A673 (cell line): ENCODE results near the gene TLE1. TPM values are rescaled to one million over a fixed set of nuclear protein-coding genes. Genes with fewer than 3 reads are reported as not detected.
A peak's percentile ranks its signal among the peaks of the same experiment; 100 is the strongest.

ENCODE experiments used
- BruUV-seq: library from RNA; stranded (reverse); fragments of 400-500 nt; replicated peaks from 2 replicates; lab custom pipeline; 2021; lab: Mats Ljungman, UMichigan
- CTCF ChIA-PET: fragments of 300-600 bp; sonication (Branson Sonifier 250); formaldehyde crosslinking; loops from one replicate; lab custom pipeline; 2022; ENCODE audit warnings: antibody characterized with exemption; lab: Charles Lee
- POLR2A ChIA-PET: fragments of 300-600 bp; sonication (Branson Sonifier 250); formaldehyde crosslinking; loops from one replicate; lab custom pipeline; 2022; ENCODE audit warnings: antibody characterized with exemption; ENCODE audit not compliant: low non-redundant PET; lab: Charles Lee
- DNase-seq: peaks from one replicate; pipeline ENCODE4 v3.0.0-alpha.2; 2015; ENCODE audit warnings: low spot score
- H3K27ac ChIP-seq: fragments of 200-600 bp; sonication (generic); 2 replicates; pipeline ENCODE4 v1.5.1; 2016; ENCODE audit warnings: mixed run types, low read depth, mild to moderate bottlenecking, mixed read lengths, antibody characterized with exemption, low read length; ENCODE audit not compliant: poor library complexity, severe bottlenecking
- H3K27me3 ChIP-seq: fragments of 200-600 bp; sonication (generic); replicated peaks from 2 replicates; pipeline ENCODE4 v1.6.1; 2017; ENCODE audit warnings: mixed run types, low read depth, mild to moderate bottlenecking, mixed read lengths, antibody characterized with exemption, low read length; ENCODE audit not compliant: insufficient read depth, poor library complexity
- H3K36me3 ChIP-seq: fragments of 200-600 bp; sonication (generic); 2 replicates; pipeline ENCODE4 v1.6.1; 2016; ENCODE audit warnings: mixed run types, mild to moderate bottlenecking, mixed read lengths, antibody characterized with exemption, low read length; ENCODE audit not compliant: insufficient read depth, poor library complexity, severe bottlenecking
- H3K4me1 ChIP-seq: fragments of 200-600 bp; sonication (generic); 2 replicates; pipeline ENCODE4 v1.6.1; 2017; ENCODE audit warnings: mixed run types, mild to moderate bottlenecking, mixed read lengths, antibody characterized with exemption, low read length; ENCODE audit not compliant: insufficient read depth, poor library complexity, severe bottlenecking
- H3K4me3 ChIP-seq: fragments of 200-600 bp; sonication (generic); 2 replicates; pipeline ENCODE4 v1.5.1; 2016; ENCODE audit warnings: low read depth, mixed run types, mild to moderate bottlenecking, mixed read lengths, low read length; ENCODE audit not compliant: poor library complexity, severe bottlenecking
- H3K9me3 ChIP-seq: fragments of 200-600 bp; sonication (generic); 2 replicates; pipeline ENCODE4 v1.6.1; 2016; ENCODE audit warnings: mixed run types, low read depth, mild to moderate bottlenecking, mixed read lengths, antibody characterized with exemption, low read length; ENCODE audit not compliant: poor library complexity, severe bottlenecking
- CTCF ChIP-seq: fragments of 300-800, 200-600 bp; sonication (generic); conservative IDR thresholded peaks from 2 replicates; pipeline ENCODE4 v1.5.1; 2017; ENCODE audit warnings: low read depth, mild to moderate bottlenecking, antibody characterized with exemption, low read length, moderate library complexity, mixed read lengths
- EZH2 ChIP-seq: fragments of 200-600 bp; sonication (generic); IDR thresholded peaks from 2 replicates; pipeline ENCODE4 v1.6.1; 2017; ENCODE audit warnings: borderline replicate concordance, low read depth, mild to moderate bottlenecking, mixed read lengths, antibody characterized with exemption, low read length; ENCODE audit not compliant: poor library complexity, severe bottlenecking
- intact Hi-C: fragments of 100-400 bp; cut with micrococcal nuclease; formaldehyde crosslinking; loops from one replicate; pipeline ENCODE4 v1.10.0; 2022; ENCODE audit not compliant: unreplicated experiment
- total RNA-seq: library from RNA; stranded (reverse); gene quantifications from 2 replicates; pipeline ENCODE4 v1.2.3, GENCODE V29; 2021

TLE1 gene
- total RNA-seq, 1 experiment from 2014 or later: 2.2 TPM

GRCh38 chr9:81535542-81536241 is 153.7 kb downstream of the TLE1 start:
- CTCF ChIA-PET: no interaction called here
- H3K27ac ChIP-seq: no peak overlapping the region
- no TSS peak for BruUV-seq
- no peaks in the 10 kb centered on the region for H3K9me3 ChIP-seq
- no peaks in the 10 kb centered on the region for H3K4me1 ChIP-seq
- TF ChIP-seq EZH2: no peak
- TF ChIP-seq CTCF: no peak
- peaks cover 14% of the 10 kb centered on the region for H3K27me3 ChIP-seq
- POLR2A ChIA-PET: no interaction called here
- H3K4me3 ChIP-seq: no peak overlapping the region
- H3K36me3 ChIP-seq: no peaks in the 10 kb centered on the region
- intact Hi-C loops: no loop called here
- peak; percentile 9 for DNase-seq

- intact Hi-C loops: no loop called here
- Histone ChIP-seq H3K36me3 (no peaks in the 10 kb centered on the region), H3K9me3 (no peaks in the 10 kb centered on the region), H3K27me3 (peaks cover 14% of the 10 kb centered on the region), H3K4me3 (no peak overlapping the region), H3K4me1 (no peaks in the 10 kb centered on the region), H3K27ac (no peak overlapping the region)
- DNase-seq: no peak
- ChIA-PET CTCF (no interaction called here), POLR2A (no interaction called here)
- no TSS peak for BruUV-seq
- no peak for TF ChIP-seq EZH2
- TF ChIP-seq CTCF: no peak
Measured at GRCh38 chr9:81534138-81534875, 155.0 kb downstream of the TLE1 start.

Other genes starting within 250 kb of the TLE1 start
- not detected in 2 replicates for gene SPATA31D4, start 238.9 kb upstream of the TLE1 start, total RNA-seq